GM23248 (cell line): ENCODE measurements around the gene TBL1XR1.

Experiments used
- EZH2 ChIP-seq: fragments of 200-600 bp; sonication (generic); IDR thresholded peaks from 2 replicates; pipeline ENCODE4 v1.6.1; 2018; ENCODE audit warnings: antibody characterized with exemption, mild to moderate bottlenecking; ENCODE audit not compliant: insufficient read depth, poor library complexity, severe bottlenecking
- EZH2phosphoT487 ChIP-seq: fragments of 200-600 bp; sonication (generic); IDR thresholded peaks from 2 replicates; pipeline ENCODE4 v1.6.1; 2018; ENCODE audit warnings: antibody characterized with exemption, moderate library complexity, mild to moderate bottlenecking, low read depth; ENCODE audit not compliant: insufficient read depth

DNA sequence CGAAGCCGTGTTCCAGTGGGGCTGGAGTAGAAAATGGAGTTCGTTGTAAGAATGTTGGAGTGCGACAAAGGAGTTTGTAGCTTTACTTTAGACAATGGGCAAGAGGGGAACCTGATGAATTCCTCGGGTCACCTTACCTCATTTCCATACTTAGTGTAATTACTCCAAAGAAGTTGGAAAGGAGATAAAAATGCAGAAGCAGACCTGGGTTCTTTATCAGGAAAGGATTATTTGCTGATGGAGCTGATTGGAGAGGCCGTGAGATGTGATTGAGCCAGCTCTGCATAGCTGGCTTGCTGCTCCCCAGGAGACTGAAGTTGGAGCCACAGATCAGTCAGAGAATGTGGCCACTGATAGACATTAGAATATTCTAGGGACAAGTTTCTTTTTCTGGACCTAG, 33.4 kb upstream of the TBL1XR1 start:
- TF ChIP-seq EZH2 (no peak), EZH2phosphoT487 (no peak)
